HCT116 (cell line): Measurements from ENCODE around the gene COL9A3. TPM values are rescaled to one million over a fixed set of nuclear protein-coding genes. Genes with fewer than 3 reads are reported as not detected.
A peak's percentile ranks its signal among the peaks of the same experiment; 100 is the strongest.

Source experiments
- ATAC-seq: fragments of 200-7000 bp; cut with Tn5 transposase; 2 replicates; pipeline ENCODE4 v1.9.1; 2020; ENCODE audit warnings: mild to moderate bottlenecking, moderate library complexity
- BruUV-seq: library from RNA; stranded (reverse); fragments of 400-500 nt; replicated peaks from 2 replicates; lab custom pipeline; 2021; lab: Mats Ljungman, UMichigan
- CTCF ChIA-PET: fragments of 300-600 bp; sonication (Branson Sonifier 250); formaldehyde crosslinking; loops from one replicate; lab custom pipeline; 2021; ENCODE audit warnings: antibody characterized with exemption; lab: Charles Lee
- POLR2A ChIA-PET: fragments of 300-600, 350-600 bp; sonication (Branson Sonifier 250); formaldehyde crosslinking; loops from one replicate; lab custom pipeline; 2021; ENCODE audit warnings: antibody characterized with exemption; lab: Charles Lee
- RAD21 ChIA-PET, 2 experiments: fragments of 300-600 bp; sonication (Branson Sonifier 250); formaldehyde crosslinking; loops; one replicate each; lab custom pipeline; 2023; ENCODE audit warnings: low total read pairs in 2 of 2; ENCODE audit not compliant: uncharacterized antibody in 2 of 2, unreplicated experiment in 2 of 2, low non-redundant PET in 1 of 2; lab: Charles Lee
- DNase-seq: peaks from one replicate; pipeline ENCODE4 v3.0.0-alpha.2; 2010; ENCODE audit warnings: low read depth, low spot score
- H2AFZ ChIP-seq: fragments of 200-600 bp; shearing (Covaris generic), sonication (generic); 2 replicates; pipeline ENCODE4 v1.6.1; 2017; ENCODE audit warnings: low read depth, mixed run types, mixed read lengths, antibody characterized with exemption, low read length; ENCODE audit not compliant: poor library complexity, severe bottlenecking
- H3K27ac ChIP-seq: 2 replicates; pipeline ENCODE4 v1.5.1; 2012; ENCODE audit warnings: low read depth, low read length
- H3K27me3 ChIP-seq: fragments of 200-600 bp; sonication (generic); 2 replicates; pipeline ENCODE4 v1.6.1; 2016; ENCODE audit warnings: mixed run types, low read length, mixed read lengths; ENCODE audit not compliant: insufficient read depth
- H3K36me3 ChIP-seq, 2 experiments: fragments of 200-500 bp in 1 of 2; fragments of 200-600 bp in 1 of 2; sonication (Bioruptor generic) in 1 of 2; sonication (generic) in 1 of 2; 2 replicates each; pipeline versions ENCODE4 v1.5.1 to v1.6.1; 2014 to 2016; ENCODE audit warnings: low read length in 2 of 2, inconsistent platforms in 1 of 2, mixed read lengths in 1 of 2, mixed run types in 1 of 2; ENCODE audit not compliant: insufficient read depth in 2 of 2, control insufficient read depth in 1 of 2
- H3K4me1 ChIP-seq, 2 experiments: fragments of 200-600 bp in 1 of 2; sonication (generic) in 1 of 2; 2 replicates each; pipeline versions ENCODE4 v1.5.1 to v1.6.1; 2012 to 2017; ENCODE audit warnings: low read length in 2 of 2, inconsistent platforms in 1 of 2, mild to moderate bottlenecking in 1 of 2, mixed read lengths in 1 of 2, mixed run types in 1 of 2, moderate library complexity in 1 of 2; ENCODE audit not compliant: insufficient read depth in 2 of 2, control insufficient read depth in 1 of 2
- H3K4me2 ChIP-seq: fragments of 200-600 bp; sonication (generic); 2 replicates; pipeline ENCODE4 v1.6.1; 2017; ENCODE audit warnings: mixed run types, low read length, mixed read lengths
- H3K4me3 ChIP-seq, 2 experiments: fragments of 200-600 bp in 1 of 2; sonication (generic) in 1 of 2; replicated peaks in 1 of 2; 2 replicates each; pipeline ENCODE4 v1.5.1; 2011 to 2016; ENCODE audit warnings: low read length in 2 of 2, control low read depth in 1 of 2, low read depth in 1 of 2, mild to moderate bottlenecking in 1 of 2, mixed read lengths in 1 of 2, mixed run types in 1 of 2
- H3K79me2 ChIP-seq: fragments of 200-600 bp; sonication (generic); 2 replicates; pipeline ENCODE4 v1.6.1; 2017; ENCODE audit warnings: mild to moderate bottlenecking, mixed run types, low read length, moderate library complexity, mixed read lengths; ENCODE audit not compliant: insufficient read depth
- H3K9ac ChIP-seq: fragments of 200-600 bp; sonication (generic); 2 replicates; pipeline ENCODE4 v1.6.1; 2016; ENCODE audit warnings: low read length, mixed read lengths
- H3K9me2 ChIP-seq: fragments of 200-600 bp; sonication (generic), shearing (Covaris generic); 2 replicates; pipeline ENCODE4 v1.6.1; 2017; ENCODE audit warnings: mixed run types, mild to moderate bottlenecking, moderate library complexity; ENCODE audit not compliant: insufficient read depth
- H3K9me3 ChIP-seq, 2 experiments: fragments of 200-500 bp in 1 of 2; fragments of 200-600 bp in 1 of 2; sonication (Bioruptor generic) in 1 of 2; sonication (generic) in 1 of 2; 2 replicates each; pipeline ENCODE4 v1.6.1; 2014 to 2017; ENCODE audit warnings: low read length in 2 of 2, mixed read lengths in 2 of 2, inconsistent platforms in 1 of 2, low read depth in 1 of 2, mild to moderate bottlenecking in 1 of 2, mixed run types in 1 of 2, moderate library complexity in 1 of 2; ENCODE audit not compliant: control insufficient read depth in 1 of 2, insufficient read depth in 1 of 2
- H4K20me1 ChIP-seq: fragments of 200-600 bp; sonication (generic), shearing (Covaris generic); 2 replicates; pipeline ENCODE4 v1.6.1; 2017; ENCODE audit warnings: mixed run types, mild to moderate bottlenecking, moderate library complexity; ENCODE audit not compliant: insufficient read depth
- CEBPB ChIP-seq: IDR thresholded peaks from 2 replicates; pipeline ENCODE4 v1.6.1; 2012; ENCODE audit warnings: low read depth
- CTCF ChIP-seq, 3 experiments: fragments of 200-600 bp in 1 of 3; sonication (generic) in 1 of 3; IDR thresholded peaks in 2 of 3; conservative IDR thresholded peaks in 1 of 3; 2 replicates each; pipeline ENCODE4 v1.5.1; 2012 to 2017; ENCODE audit warnings: low read depth in 2 of 3, low read length in 2 of 3, antibody characterized with exemption in 1 of 3, borderline replicate concordance in 1 of 3, control low read depth in 1 of 3, mild to moderate bottlenecking in 1 of 3, mixed read lengths in 1 of 3, mixed run types in 1 of 3, moderate library complexity in 1 of 3; ENCODE audit not compliant: insufficient read depth in 1 of 3
- EGR1 ChIP-seq: IDR thresholded peaks from 2 replicates; pipeline ENCODE4 v1.6.1; 2012; ENCODE audit warnings: low read depth
- ELF1 ChIP-seq: IDR thresholded peaks from 2 replicates; pipeline ENCODE4 v1.6.1; 2012; ENCODE audit warnings: low read depth, borderline replicate concordance
- EZH2phosphoT487 ChIP-seq: fragments of 200-600 bp; IDR thresholded peaks from 2 replicates; pipeline ENCODE4 v1.6.1; 2018; ENCODE audit warnings: antibody characterized with exemption, borderline replicate concordance
- MAX ChIP-seq: IDR thresholded peaks from 2 replicates; pipeline ENCODE4 v1.6.1; 2012
- POLR2A ChIP-seq: IDR thresholded peaks from 2 replicates; pipeline ENCODE4 v1.7.0; 2011; ENCODE audit warnings: borderline replicate concordance; ENCODE audit not compliant: insufficient read depth, insufficient read length; ENCODE audit errors: extremely low read depth
- POLR2AphosphoS5 ChIP-seq: IDR thresholded peaks from 2 replicates; pipeline ENCODE4 v1.6.1; 2011; ENCODE audit warnings: mild to moderate bottlenecking, low read depth, low read length, moderate library complexity
- SRF ChIP-seq: IDR thresholded peaks from 2 replicates; pipeline ENCODE4 v1.6.1; 2012; ENCODE audit warnings: low read depth
- TCF7L2 ChIP-seq: IDR thresholded peaks from 2 replicates; pipeline ENCODE4 v1.7.0; 2011; ENCODE audit warnings: borderline replicate concordance, inconsistent platforms; ENCODE audit not compliant: insufficient read depth, insufficient read length; ENCODE audit errors: extremely low read depth
- YY1 ChIP-seq: IDR thresholded peaks from 2 replicates; pipeline ENCODE4 v1.6.1; 2011; ENCODE audit warnings: low read length, low read depth, moderate library complexity, mild to moderate bottlenecking; ENCODE audit not compliant: insufficient replicate concordance; ENCODE audit errors: extremely low read depth
- ZFX ChIP-seq: fragments of 450-650 bp; IDR thresholded peaks from 2 replicates; pipeline ENCODE4 v1.6.1; 2017
- ZNF274 ChIP-seq: fragments of 200-500 bp; sonication (Bioruptor generic); IDR thresholded peaks from 2 replicates; pipeline ENCODE4 v1.6.1; 2014; ENCODE audit warnings: mild to moderate bottlenecking, low read depth, low read length, inconsistent platforms
- intact Hi-C: fragments of 100-400 bp; cut with micrococcal nuclease; formaldehyde crosslinking; loops from 2 replicates; pipeline ENCODE4 v1.10.0; 2022
- total RNA-seq: library from RNA; stranded (reverse); gene quantifications from one replicate; pipeline ENCODE4 v1.2.1, GENCODE V29; 2021; ENCODE audit not compliant: unreplicated experiment
- TF ChIP-seq, protein P1 (sequence below): IDR thresholded peaks from 2 replicates; pipeline ENCODE4 v1.6.1; 2011; ENCODE audit warnings: mild to moderate bottlenecking, low read length, moderate library complexity; ENCODE audit not compliant: insufficient replicate concordance; ENCODE audit errors: extremely low read depth

COL9A3 gene
- total RNA-seq, 1 experiment from 2014 or later: 29.7 TPM

DNA sequence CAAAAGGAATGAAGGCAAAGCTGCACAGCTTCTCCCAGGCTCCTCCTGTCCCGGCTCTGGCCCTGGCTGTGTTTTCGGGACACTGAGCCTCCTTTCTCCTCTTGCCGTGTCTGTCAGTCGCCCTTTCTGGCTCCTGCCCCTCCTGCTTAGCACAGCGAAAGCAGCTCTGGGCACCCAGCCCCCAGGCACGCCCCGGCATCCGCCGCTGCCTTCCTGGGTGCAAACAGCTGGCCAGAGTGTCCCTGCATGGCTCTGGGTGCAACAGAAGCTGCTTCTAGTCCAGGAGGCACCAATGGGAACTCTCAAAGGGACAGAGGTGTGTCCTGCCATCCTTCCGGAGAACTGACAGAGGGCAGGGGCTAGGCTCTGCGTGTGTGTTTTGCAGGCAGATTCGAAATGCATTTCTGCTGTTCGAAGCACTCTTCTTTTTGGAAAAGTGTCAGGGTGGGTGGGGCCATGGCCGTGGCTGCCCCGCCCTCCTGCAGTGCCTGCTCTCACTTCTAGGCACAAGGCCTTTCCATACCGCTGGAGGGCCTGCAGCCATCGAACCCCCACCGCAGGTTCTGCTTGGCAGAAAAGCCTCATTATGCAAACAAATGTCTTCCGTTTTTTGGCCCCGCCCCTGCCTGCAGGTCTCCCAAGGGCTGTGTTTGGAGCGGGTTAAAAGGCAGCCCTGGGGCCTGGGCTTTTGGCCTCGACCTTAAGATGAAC, 15.5 kb downstream of the COL9A3 start:
- POLR2A ChIA-PET: no interaction called here
- Histone ChIP-seq H3K4me3 (peak overlapping the region; percentile 38 to 49), H2AFZ (no peak overlapping the region), H3K9me2 (no peaks in the 10 kb centered on the region), H3K27me3 (no peaks in the 10 kb centered on the region), H3K79me2 (no peaks in the 10 kb centered on the region)
- intact Hi-C loops: no loop called here
- TF ChIP-seq POLR2AphosphoS5: peak; percentile 44; the same call in 1 of the 2 replicates
- TF ChIP-seq POLR2A: no peak
- TF ChIP-seq, all 23 proteins: peak for 1
- H3K4me1 ChIP-seq: peaks cover 15 to 21% of the 10 kb centered on the region in 2 experiments
- DNase-seq (peak; percentile 51), ATAC-seq (peak; percentile 92)
- no TSS peak for BruUV-seq
- ChIA-PET CTCF (interaction anchor here (1.7 kb wide), 1 partner anchor 10 kb away, joined by 6 read pairs; no protein-coding TSS in a partner anchor), RAD21 (interaction anchor here in 1 of 2 experiments (1.2 kb wide), 1 partner anchor 10 kb away, joined by 3 read pairs; no protein-coding TSS in a partner anchor)
- H4K20me1 ChIP-seq: no peaks in the 10 kb centered on the region
- H3K4me2 ChIP-seq: peak overlapping the region; percentile 72
- H3K9ac ChIP-seq: peak overlapping the region; percentile 31; the same call in 1 of the 2 replicates
- H3K36me3 ChIP-seq: no peaks in the 10 kb centered on the region
- H3K27ac ChIP-seq: peak overlapping the region; percentile 67
- no peaks in the 10 kb centered on the region for H3K9me3 ChIP-seq

DNA sequence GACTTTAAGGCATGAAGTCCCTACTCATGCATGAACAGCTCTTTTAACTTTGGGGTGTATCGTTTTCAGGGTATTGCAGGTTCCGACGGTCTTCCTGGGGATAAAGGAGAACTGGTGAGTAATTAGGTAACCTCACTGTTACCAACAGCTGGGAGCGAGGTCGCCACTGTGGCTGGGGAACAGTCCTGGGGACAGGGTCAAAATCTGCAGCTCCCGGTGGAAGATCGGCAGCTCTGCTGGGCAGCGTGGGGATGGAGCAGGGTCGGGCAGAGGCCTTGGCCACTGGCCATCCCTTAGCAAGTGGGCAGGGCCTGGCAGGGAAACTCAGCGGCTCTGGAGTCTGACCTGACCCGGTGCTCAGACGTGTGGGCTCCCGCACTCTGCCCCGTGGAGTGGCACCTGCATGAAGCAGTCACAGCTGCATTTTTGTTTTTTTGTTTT, 16.1 kb downstream of the COL9A3 start:
- H3K27ac ChIP-seq: peak overlapping the region; percentile 67
- ATAC-seq: peak; percentile 35
- POLR2A ChIA-PET: no interaction called here
- TF ChIP-seq MAX: no peak
- TF ChIP-seq TCF7L2: no peak
- no peak for TF ChIP-seq ZFX
- TF ChIP-seq EZH2phosphoT487: no peak
- no peak for TF ChIP-seq POLR2AphosphoS5
- TF ChIP-seq ELF1: no peak
- TF ChIP-seq YY1: no peak
- TF ChIP-seq CEBPB: no peak
- TF ChIP-seq, protein P1, sequence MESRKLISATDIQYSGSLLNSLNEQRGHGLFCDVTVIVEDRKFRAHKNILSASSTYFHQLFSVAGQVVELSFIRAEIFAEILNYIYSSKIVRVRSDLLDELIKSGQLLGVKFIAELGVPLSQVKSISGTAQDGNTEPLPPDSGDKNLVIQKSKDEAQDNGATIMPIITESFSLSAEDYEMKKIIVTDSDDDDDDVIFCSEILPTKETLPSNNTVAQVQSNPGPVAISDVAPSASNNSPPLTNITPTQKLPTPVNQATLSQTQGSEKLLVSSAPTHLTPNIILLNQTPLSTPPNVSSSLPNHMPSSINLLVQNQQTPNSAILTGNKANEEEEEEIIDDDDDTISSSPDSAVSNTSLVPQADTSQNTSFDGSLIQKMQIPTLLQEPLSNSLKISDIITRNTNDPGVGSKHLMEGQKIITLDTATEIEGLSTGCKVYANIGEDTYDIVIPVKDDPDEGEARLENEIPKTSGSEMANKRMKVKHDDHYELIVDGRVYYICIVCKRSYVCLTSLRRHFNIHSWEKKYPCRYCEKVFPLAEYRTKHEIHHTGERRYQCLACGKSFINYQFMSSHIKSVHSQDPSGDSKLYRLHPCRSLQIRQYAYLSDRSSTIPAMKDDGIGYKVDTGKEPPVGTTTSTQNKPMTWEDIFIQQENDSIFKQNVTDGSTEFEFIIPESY: no peak
- no peak for TF ChIP-seq ZNF274
- no peak for TF ChIP-seq EGR1
- no peak for TF ChIP-seq SRF
- no peak for TF ChIP-seq CTCF (IDR thresholded peaks at IDR 0.05 in 2 of 3, conservative IDR thresholded peaks at IDR 0.05 in 1 of 3; ENCODE audit: borderline replicate concordance in 1 of 3, insufficient read depth in 1 of 3, low read depth in 2 of 3, low read length in 2 of 3)

More for the DNA sequence above, 16.1 kb downstream of the COL9A3 start:
- Histone ChIP-seq H2AFZ (no peak overlapping the region), H3K9ac (peak overlapping the region; percentile 31; the same call in 1 of the 2 replicates), H3K27me3 (no peaks in the 10 kb centered on the region), H4K20me1 (no peaks in the 10 kb centered on the region), H3K4me3 (peak overlapping the region; percentile 38 to 49), H3K36me3 (no peaks in the 10 kb centered on the region), H3K79me2 (no peaks in the 10 kb centered on the region), H3K9me2 (no peaks in the 10 kb centered on the region), H3K9me3 (no peaks in the 10 kb centered on the region), H3K4me1 (peaks cover 15 to 21% of the 10 kb centered on the region in 2 experiments), H3K4me2 (peak overlapping the region; percentile 72)
- ChIA-PET CTCF (interaction anchor here (1.7 kb wide), 1 partner anchor 10 kb away, joined by 6 read pairs; no protein-coding TSS in a partner anchor), RAD21 (interaction anchor here in 1 of 2 experiments (1.2 kb wide), 1 partner anchor 10 kb away, joined by 3 read pairs; no protein-coding TSS in a partner anchor)
- intact Hi-C loops: no loop called here
- DNase-seq: no peak
- no TSS peak for BruUV-seq
